Prostate gland (tissue), 2 donors: ENCODE measurements around the gene COLQ. TPM values are rescaled to one million over a fixed set of nuclear protein-coding genes. Genes with fewer than 3 reads are reported as not detected.

Experiments
- DNase-seq: peaks from one replicate; pipeline ENCODE4 v3.0.0-alpha.2; 2019; ENCODE audit warnings: low spot score
- H3K27ac ChIP-seq, 2 donors: fragments of 200-600 bp; sonication (generic); 2 replicates each; pipeline ENCODE4 v1.5.1; 2017 to 2019
- H3K27me3 ChIP-seq: fragments of 200-600 bp; sonication (generic); replicated peaks from 2 replicates; pipeline ENCODE4 v1.5.1; 2019; ENCODE audit not compliant: insufficient read depth
- H3K36me3 ChIP-seq, 2 donors: fragments of 200-600 bp; sonication (generic); 1 replicate in 1 of 2; 2 replicates in 1 of 2; pipeline versions ENCODE4 v1.5.1 to v1.8.1; 2017 to 2019
- H3K4me1 ChIP-seq: fragments of 200-600 bp; sonication (generic); replicated peaks from 2 replicates; pipeline ENCODE4 v1.5.1; 2019
- H3K4me3 ChIP-seq, 2 donors: fragments of 200-600 bp; sonication (generic); 2 replicates each; pipeline ENCODE4 v1.5.1; 2017 to 2019
- H3K9me3 ChIP-seq: fragments of 200-600 bp; sonication (generic); 2 replicates; pipeline ENCODE4 v1.5.1; 2017
- CTCF ChIP-seq, 4 experiments: fragments of 200-600 bp in 2 of 4; fragments of 450-650 bp in 2 of 4; sonication (generic) in 2 of 4; IDR thresholded peaks; 1 replicate in 3 of 4; 2 replicates in 1 of 4; pipeline ENCODE4 v1.5.1; 2016 to 2019; ENCODE audit warnings: antibody characterized with exemption in 4 of 4, mild to moderate bottlenecking in 2 of 4, moderate library complexity in 2 of 4
- POLR2A ChIP-seq: fragments of 450-650 bp; IDR thresholded peaks from one replicate; pipeline ENCODE4 v1.6.1; 2016; ENCODE audit warnings: antibody characterized with exemption, mild to moderate bottlenecking
- POLR2AphosphoS5 ChIP-seq: sonication (generic); formaldehyde crosslinking; IDR thresholded peaks from one replicate; pipeline ENCODE4 v1.6.1; 2017; ENCODE audit warnings: antibody characterized with exemption
- WGBS: methylation state at CpG from one replicate; pipeline ENCODE4 v1.1.5; 2018; 5-methylcytosine and 5-hydroxymethylcytosine counted together
- intact Hi-C: fragments of 100-400 bp; cut with DNase I; formaldehyde crosslinking; loops from one replicate; pipeline ENCODE4 v1.14.2; 2022
- total RNA-seq, 2 donors: library from RNA; depleted of rRNA; stranded (reverse); fragments of >200 nt; gene quantifications; one replicate each; pipeline ENCODE4 v1.1.0, GENCODE V29; 2016

The COLQ gene
- total RNA-seq, 2 donors from 2014 or later: 0.87 to 3.9 TPM

DNA sequence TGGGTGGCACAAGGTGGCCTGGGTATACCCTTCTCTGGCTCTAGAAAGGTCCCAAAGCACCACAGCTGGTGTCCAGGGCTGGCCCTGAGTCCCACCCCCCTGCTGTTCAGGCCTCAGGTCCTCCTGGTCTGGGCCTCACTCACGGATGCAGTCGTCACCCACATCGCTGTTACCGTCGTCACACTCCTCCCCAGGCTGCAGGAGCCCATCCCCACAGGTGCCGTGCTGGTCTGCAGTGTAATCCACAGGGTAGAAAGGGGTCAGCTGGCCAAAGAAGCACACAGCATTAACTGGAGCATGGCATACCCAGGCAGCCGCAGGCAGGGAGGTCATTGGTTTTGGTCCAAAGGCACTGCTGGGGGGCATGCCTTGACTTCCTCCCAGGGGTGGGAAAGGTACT lies 65.8 kb downstream of the COLQ start:
- TF ChIP-seq POLR2AphosphoS5 (no peak), POLR2A (no peak), CTCF (IDR thresholded peaks at IDR 0.05) (no peak)
- Histone ChIP-seq H3K4me1 (no peaks in the 10 kb centered on the region), H3K27me3 (no peaks in the 10 kb centered on the region), H3K27ac (no peak overlapping the region), H3K9me3 (no peaks in the 10 kb centered on the region), H3K4me3 (no peak overlapping the region), H3K36me3 (no peaks in the 10 kb centered on the region)
- 98% methylated on average over 7 of the region's 7 CpGs for WGBS
- intact Hi-C loops: no loop called here
- DNase-seq: no peak

DNA sequence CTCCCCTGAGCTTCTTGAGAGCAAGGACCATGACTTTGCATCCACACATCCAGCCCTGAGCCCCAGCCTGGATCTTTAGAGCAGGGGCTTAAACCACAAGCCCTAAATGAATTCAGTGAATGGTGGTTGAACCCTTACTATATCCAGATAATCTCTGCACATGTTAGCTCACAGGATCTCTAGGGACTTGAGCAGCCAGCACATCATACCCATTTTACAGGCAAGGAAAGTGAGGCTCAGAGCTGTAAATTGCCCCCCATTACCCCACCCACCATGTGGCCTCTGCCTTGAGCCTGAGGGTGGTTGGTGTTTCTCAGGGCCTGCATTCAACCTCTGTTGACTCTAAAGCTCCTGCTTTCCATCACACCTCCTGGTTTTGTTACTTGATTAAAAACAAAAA lies 66.5 kb downstream of the COLQ start:
- H3K9me3 ChIP-seq: no peaks in the 10 kb centered on the region
- no peak overlapping the region for H3K27ac ChIP-seq
- H3K27me3 ChIP-seq: no peaks in the 10 kb centered on the region
- H3K4me3 ChIP-seq: no peak overlapping the region
- intact Hi-C loops: no loop called here
- H3K4me1 ChIP-seq: no peaks in the 10 kb centered on the region
- DNase-seq: no peak
- no peaks in the 10 kb centered on the region for H3K36me3 ChIP-seq
- TF ChIP-seq POLR2A (no peak), CTCF (IDR thresholded peaks at IDR 0.05) (no peak), POLR2AphosphoS5 (no peak)

- Histone ChIP-seq H3K36me3 (no peaks in the 10 kb centered on the region), H3K4me3 (no peak overlapping the region), H3K27ac (no peak overlapping the region), H3K4me1 (no peaks in the 10 kb centered on the region), H3K9me3 (no peaks in the 10 kb centered on the region), H3K27me3 (no peaks in the 10 kb centered on the region)
- intact Hi-C loops: no loop called here
- no peak for DNase-seq
- no peak for TF ChIP-seq CTCF (IDR thresholded peaks at IDR 0.05)
- TF ChIP-seq POLR2A: no peak
- no peak for TF ChIP-seq POLR2AphosphoS5
- 76% methylated on average over 9 of the region's 9 CpGs for WGBS
Observed at GRCh38 chr3:15453991-15454625, 67.4 kb downstream of the COLQ start.

- no peaks in the 10 kb centered on the region for H3K4me1 ChIP-seq
- intact Hi-C loops: no loop called here
- H3K27ac ChIP-seq: no peak overlapping the region
- H3K9me3 ChIP-seq: no peaks in the 10 kb centered on the region
- no peaks in the 10 kb centered on the region for H3K36me3 ChIP-seq
- H3K27me3 ChIP-seq: no peaks in the 10 kb centered on the region
- 87% methylated on average over 8 of the region's 8 CpGs for WGBS
- TF ChIP-seq CTCF (IDR thresholded peaks at IDR 0.05) (no peak), POLR2A (no peak), POLR2AphosphoS5 (no peak)
- H3K4me3 ChIP-seq: no peak overlapping the region
- DNase-seq: no peak
Observed at GRCh38 chr3:15453501-15453900, 68.0 kb downstream of the COLQ start.

DNA sequence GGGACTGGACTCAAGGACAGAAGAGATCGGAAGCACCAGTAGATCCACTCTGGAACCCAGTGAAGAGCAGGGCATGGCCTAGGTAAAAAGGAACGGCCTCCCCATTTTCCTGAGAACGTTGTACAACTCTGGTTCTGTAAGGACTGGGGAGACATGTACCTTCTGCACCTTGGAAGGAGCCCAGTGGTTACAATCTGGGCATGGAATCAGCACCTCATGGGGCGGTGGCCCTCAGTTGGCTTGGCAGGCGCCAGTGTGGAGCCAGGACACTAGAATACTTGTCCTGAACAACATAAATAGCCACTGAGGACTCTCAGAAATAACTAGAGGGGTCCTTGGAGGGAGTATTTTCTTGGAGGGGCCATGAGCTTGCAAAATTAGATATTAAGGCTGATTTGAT lies 68.5 kb downstream of the COLQ start:
- Histone ChIP-seq H3K27me3 (no peaks in the 10 kb centered on the region), H3K4me3 (no peak overlapping the region), H3K36me3 (no peaks in the 10 kb centered on the region), H3K9me3 (no peaks in the 10 kb centered on the region), H3K4me1 (no peaks in the 10 kb centered on the region), H3K27ac (no peak overlapping the region)
- TF ChIP-seq CTCF (IDR thresholded peaks at IDR 0.05) (no peak), POLR2A (no peak), POLR2AphosphoS5 (no peak)
- no peak for DNase-seq
- WGBS: 91% methylated on average over 5 of the region's 5 CpGs
- intact Hi-C loops: no loop called here
